Right lobe of liver (tissue), 4 donors: Measurements from ENCODE around the gene SERPING1.

Experiments used
- CTCF ChIP-seq, 4 donors: fragments of 200-600 bp in 3 of 4; fragments of 450-650 bp in 1 of 4; IDR thresholded peaks; one replicate each; pipeline versions ENCODE4 v1.5.1 to v1.8.0; 2016 to 2022; ENCODE audit warnings: antibody characterized with exemption in 4 of 4, mild to moderate bottlenecking in 2 of 4
- POLR2A ChIP-seq: fragments of 450-650 bp; IDR thresholded peaks from one replicate; pipeline ENCODE4 v1.6.1; 2017; ENCODE audit warnings: antibody characterized with exemption, mild to moderate bottlenecking
- donor health status: DM: no; HTN: no; CAD: no.
- donor health status: DM: no; HTN: no; CAD: no.
- donor health status: DM: no; HTN: yes; CAD: no.

- TF ChIP-seq CTCF (IDR thresholded peaks at IDR 0.05) (no peak), POLR2A (no peak)
Observed at GRCh38 chr11:57653163-57653562, 55.7 kb downstream of the SERPING1 start.
